Nephron progenitor cell (in vitro differentiated cells): ENCODE measurements around the gene KIF16B.

Experiments used
- DNase-seq: peaks from one replicate; pipeline ENCODE4 v3.0.0; 2021
- H3K27ac Mint-ChIP-seq: 2 replicates; pipeline ENCODE4 v1.8.0; 2021; ENCODE audit warnings: mild to moderate bottlenecking, moderate library complexity, mixed read lengths
- H3K27me3 Mint-ChIP-seq: 2 replicates; pipeline ENCODE4 v1.8.0; 2021; ENCODE audit warnings: mild to moderate bottlenecking, low read depth, mixed read lengths; ENCODE audit not compliant: poor library complexity
- H3K36me3 Mint-ChIP-seq: 2 replicates; pipeline ENCODE4 v1.8.0; 2021; ENCODE audit warnings: low read depth, mixed read lengths
- H3K4me1 Mint-ChIP-seq: 2 replicates; pipeline ENCODE4 v1.8.0; 2021; ENCODE audit warnings: mixed read lengths
- H3K4me3 Mint-ChIP-seq: 2 replicates; pipeline ENCODE4 v1.8.0; 2021; ENCODE audit warnings: mild to moderate bottlenecking, moderate library complexity, mixed read lengths
- H3K9me3 Mint-ChIP-seq: 2 replicates; pipeline ENCODE4 v1.8.0; 2021; ENCODE audit warnings: mild to moderate bottlenecking, moderate library complexity, mixed read lengths
- CTCF ChIP-seq: fragments of 200-600 bp; sonication (generic); IDR thresholded peaks from 2 replicates; pipeline ENCODE4 v1.5.0; 2021; ENCODE audit warnings: antibody characterized with exemption

KIF16B gene

GRCh38 chr20:16284385-16285100 is 288.7 kb downstream of the KIF16B start:
- H3K27me3 Mint-ChIP-seq: no peaks in the 10 kb centered on the region
- no peak overlapping the region for H3K4me3 Mint-ChIP-seq
- H3K9me3 Mint-ChIP-seq: peaks cover 8% of the 10 kb centered on the region
- no peak for DNase-seq
- H3K36me3 Mint-ChIP-seq: peaks cover 21% of the 10 kb centered on the region
- peaks cover 6% of the 10 kb centered on the region for H3K4me1 Mint-ChIP-seq
- no peak overlapping the region for H3K27ac Mint-ChIP-seq
- no peak for TF ChIP-seq CTCF

GRCh38 chr20:16283978-16284377 is 289.3 kb downstream of the KIF16B start:
- H3K27me3 Mint-ChIP-seq: no peaks in the 10 kb centered on the region
- H3K4me3 Mint-ChIP-seq: no peak overlapping the region
- H3K36me3 Mint-ChIP-seq: peaks cover 21% of the 10 kb centered on the region
- no peak for TF ChIP-seq CTCF
- no peak for DNase-seq
- H3K4me1 Mint-ChIP-seq: peaks cover 6% of the 10 kb centered on the region
- no peak overlapping the region for H3K27ac Mint-ChIP-seq
- H3K9me3 Mint-ChIP-seq: peaks cover 8% of the 10 kb centered on the region

GRCh38 chr20:16283307-16283706 is 289.9 kb downstream of the KIF16B start:
- Mint-ChIP-seq H3K27ac (no peak overlapping the region), H3K4me3 (no peak overlapping the region), H3K9me3 (peaks cover 8% of the 10 kb centered on the region), H3K27me3 (no peaks in the 10 kb centered on the region), H3K4me1 (peaks cover 6% of the 10 kb centered on the region), H3K36me3 (peaks cover 21% of the 10 kb centered on the region)
- TF ChIP-seq CTCF: no peak
- DNase-seq: no peak

GRCh38 chr20:16280219-16280618 is 293.0 kb downstream of the KIF16B start:
- DNase-seq: no peak
- no peak overlapping the region for H3K27ac Mint-ChIP-seq
- H3K9me3 Mint-ChIP-seq: peaks cover 8% of the 10 kb centered on the region

GRCh38 chr20:16279320-16279719 is 293.9 kb downstream of the KIF16B start:
- Mint-ChIP-seq H3K9me3 (peaks cover 8% of the 10 kb centered on the region), H3K36me3 (peaks cover 16% of the 10 kb centered on the region), H3K4me1 (peaks cover 11% of the 10 kb centered on the region), H3K27me3 (no peaks in the 10 kb centered on the region), H3K4me3 (no peak overlapping the region), H3K27ac (no peak overlapping the region)
- no peak for DNase-seq
- no peak for TF ChIP-seq CTCF

More at GRCh38 chr20:16280219-16280618, 293.0 kb downstream of the KIF16B start:
- no peak overlapping the region for H3K4me3 Mint-ChIP-seq
- peaks cover 14% of the 10 kb centered on the region for H3K4me1 Mint-ChIP-seq
- TF ChIP-seq CTCF: no peak
- peaks cover 21% of the 10 kb centered on the region for H3K36me3 Mint-ChIP-seq
- H3K27me3 Mint-ChIP-seq: no peaks in the 10 kb centered on the region
